OCI-LY3 (cell line): ENCODE data around the gene PRCP.

ENCODE experiments used
- CTCF ChIP-seq: fragments of 200-600, 300-600 bp; sonication (generic); IDR thresholded peaks from 2 replicates; pipeline ENCODE4 v1.5.1; 2014; ENCODE audit warnings: antibody characterized with exemption, low read length, low read depth
- EZH2phosphoT487 ChIP-seq: fragments of 200-600 bp; shearing (Covaris generic); IDR thresholded peaks from 2 replicates; pipeline ENCODE4 v1.6.1; 2018; ENCODE audit warnings: antibody characterized with exemption, mixed run types, low read depth

GRCh38 chr11:82792822-82793569 lies 107.2 kb downstream of the PRCP start:
- no peak for TF ChIP-seq CTCF
- TF ChIP-seq EZH2phosphoT487, result no peak
